ENCODE results near the gene CACNG3. TPM values are rescaled to one million over a fixed set of nuclear protein-coding genes. Genes with fewer than 3 reads are reported as not detected.

Gene CACNG3
- total and polyA plus RNA-seq, 2 of the 13 experiments (the other 11 are each of a cell fraction or from before 2014, with no cell fraction given) = not detected

DNA sequence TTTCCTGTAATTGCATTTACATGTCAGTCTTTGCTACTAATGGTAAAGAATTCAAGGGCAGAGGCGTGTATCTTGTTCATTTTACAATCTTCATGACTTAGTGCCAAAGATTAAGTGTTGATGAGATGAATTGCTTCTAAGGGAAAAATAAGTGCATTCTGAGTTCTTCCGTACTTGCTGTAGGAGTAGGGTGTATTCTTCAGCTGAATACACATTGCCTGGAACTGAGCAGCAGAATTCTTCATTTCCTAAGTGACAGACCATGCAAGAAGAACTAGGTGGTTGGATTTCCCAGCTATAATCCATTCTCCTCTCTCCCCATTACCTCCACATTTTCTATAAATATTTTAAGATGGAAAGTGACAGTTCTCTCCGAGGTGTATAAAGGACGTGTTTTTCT, 104.8 kb downstream of the CACNG3 start (continued):
- TF ChIP-seq, protein P1, sequence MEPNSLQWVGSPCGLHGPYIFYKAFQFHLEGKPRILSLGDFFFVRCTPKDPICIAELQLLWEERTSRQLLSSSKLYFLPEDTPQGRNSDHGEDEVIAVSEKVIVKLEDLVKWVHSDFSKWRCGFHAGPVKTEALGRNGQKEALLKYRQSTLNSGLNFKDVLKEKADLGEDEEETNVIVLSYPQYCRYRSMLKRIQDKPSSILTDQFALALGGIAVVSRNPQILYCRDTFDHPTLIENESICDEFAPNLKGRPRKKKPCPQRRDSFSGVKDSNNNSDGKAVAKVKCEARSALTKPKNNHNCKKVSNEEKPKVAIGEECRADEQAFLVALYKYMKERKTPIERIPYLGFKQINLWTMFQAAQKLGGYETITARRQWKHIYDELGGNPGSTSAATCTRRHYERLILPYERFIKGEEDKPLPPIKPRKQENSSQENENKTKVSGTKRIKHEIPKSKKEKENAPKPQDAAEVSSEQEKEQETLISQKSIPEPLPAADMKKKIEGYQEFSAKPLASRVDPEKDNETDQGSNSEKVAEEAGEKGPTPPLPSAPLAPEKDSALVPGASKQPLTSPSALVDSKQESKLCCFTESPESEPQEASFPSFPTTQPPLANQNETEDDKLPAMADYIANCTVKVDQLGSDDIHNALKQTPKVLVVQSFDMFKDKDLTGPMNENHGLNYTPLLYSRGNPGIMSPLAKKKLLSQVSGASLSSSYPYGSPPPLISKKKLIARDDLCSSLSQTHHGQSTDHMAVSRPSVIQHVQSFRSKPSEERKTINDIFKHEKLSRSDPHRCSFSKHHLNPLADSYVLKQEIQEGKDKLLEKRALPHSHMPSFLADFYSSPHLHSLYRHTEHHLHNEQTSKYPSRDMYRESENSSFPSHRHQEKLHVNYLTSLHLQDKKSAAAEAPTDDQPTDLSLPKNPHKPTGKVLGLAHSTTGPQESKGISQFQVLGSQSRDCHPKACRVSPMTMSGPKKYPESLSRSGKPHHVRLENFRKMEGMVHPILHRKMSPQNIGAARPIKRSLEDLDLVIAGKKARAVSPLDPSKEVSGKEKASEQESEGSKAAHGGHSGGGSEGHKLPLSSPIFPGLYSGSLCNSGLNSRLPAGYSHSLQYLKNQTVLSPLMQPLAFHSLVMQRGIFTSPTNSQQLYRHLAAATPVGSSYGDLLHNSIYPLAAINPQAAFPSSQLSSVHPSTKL (CRISPR knock-in tag; IDR thresholded peaks at IDR 0.05) = no peak
- TF ChIP-seq, protein P2, sequence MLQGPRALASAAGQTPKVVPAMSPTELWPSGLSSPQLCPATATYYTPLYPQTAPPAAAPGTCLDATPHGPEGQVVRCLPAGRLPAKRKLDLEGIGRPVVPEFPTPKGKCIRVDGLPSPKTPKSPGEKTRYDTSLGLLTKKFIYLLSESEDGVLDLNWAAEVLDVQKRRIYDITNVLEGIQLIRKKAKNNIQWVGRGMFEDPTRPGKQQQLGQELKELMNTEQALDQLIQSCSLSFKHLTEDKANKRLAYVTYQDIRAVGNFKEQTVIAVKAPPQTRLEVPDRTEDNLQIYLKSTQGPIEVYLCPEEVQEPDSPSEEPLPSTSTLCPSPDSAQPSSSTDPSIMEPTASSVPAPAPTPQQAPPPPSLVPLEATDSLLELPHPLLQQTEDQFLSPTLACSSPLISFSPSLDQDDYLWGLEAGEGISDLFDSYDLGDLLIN (CRISPR knock-in tag; IDR thresholded peaks at IDR 0.05; ENCODE audit: borderline replicate concordance) = no peak
- TF ChIP-seq ZIK1 (CRISPR knock-in tag; IDR thresholded peaks at IDR 0.05; ENCODE audit: borderline replicate concordance, low read depth) = no peak
- TF ChIP-seq, protein P3, sequence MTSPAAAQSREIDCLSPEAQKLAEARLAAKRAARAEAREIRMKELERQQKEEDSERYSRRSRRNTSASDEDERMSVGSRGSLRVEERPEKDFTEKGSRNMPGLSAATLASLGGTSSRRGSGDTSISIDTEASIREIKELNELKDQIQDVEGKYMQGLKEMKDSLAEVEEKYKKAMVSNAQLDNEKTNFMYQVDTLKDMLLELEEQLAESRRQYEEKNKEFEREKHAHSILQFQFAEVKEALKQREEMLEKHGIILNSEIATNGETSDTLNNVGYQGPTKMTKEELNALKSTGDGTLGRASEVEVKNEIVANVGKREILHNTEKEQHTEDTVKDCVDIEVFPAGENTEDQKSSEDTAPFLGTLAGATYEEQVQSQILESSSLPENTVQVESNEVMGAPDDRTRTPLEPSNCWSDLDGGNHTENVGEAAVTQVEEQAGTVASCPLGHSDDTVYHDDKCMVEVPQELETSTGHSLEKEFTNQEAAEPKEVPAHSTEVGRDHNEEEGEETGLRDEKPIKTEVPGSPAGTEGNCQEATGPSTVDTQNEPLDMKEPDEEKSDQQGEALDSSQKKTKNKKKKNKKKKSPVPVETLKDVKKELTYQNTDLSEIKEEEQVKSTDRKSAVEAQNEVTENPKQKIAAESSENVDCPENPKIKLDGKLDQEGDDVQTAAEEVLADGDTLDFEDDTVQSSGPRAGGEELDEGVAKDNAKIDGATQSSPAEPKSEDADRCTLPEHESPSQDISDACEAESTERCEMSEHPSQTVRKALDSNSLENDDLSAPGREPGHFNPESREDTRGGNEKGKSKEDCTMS (CRISPR knock-in tag; conservative IDR thresholded peaks at IDR 0.05) = no peak
- TF ChIP-seq ZMYM2 (CRISPR knock-in tag; IDR thresholded peaks at IDR 0.05) = no peak
- TF ChIP-seq FOXJ3 (CRISPR knock-in tag; IDR thresholded peaks at IDR 0.05; ENCODE audit: borderline replicate concordance) = no peak
